Mucosa of rectum (tissue), 2 donors: Measurements from ENCODE around the gene XYLB.
"Not testable (repeated sequence)": the region's sequence is repeated elsewhere in the genome, so short reads cannot be mapped to it uniquely, and the experiment has no call there.

Experiments
- H3K27ac ChIP-seq, 2 donors: one replicate each; pipeline ENCODE4 v1.7.0; 2013; ENCODE audit warnings: inconsistent platforms in 2 of 2, low read depth in 2 of 2, low read length in 2 of 2
- H3K27me3 ChIP-seq, 2 donors: one replicate each; pipeline ENCODE4 v1.7.0; 2013; ENCODE audit warnings: low read length in 2 of 2; ENCODE audit not compliant: control insufficient read depth in 2 of 2, insufficient read depth in 2 of 2
- H3K36me3 ChIP-seq, 2 donors: one replicate each; pipeline ENCODE4 v1.7.0; 2013; ENCODE audit warnings: low read length in 2 of 2; ENCODE audit not compliant: control insufficient read depth in 2 of 2, insufficient read depth in 2 of 2
- H3K4me1 ChIP-seq, 2 donors: one replicate each; pipeline ENCODE4 v1.7.0; 2013; ENCODE audit warnings: low read length in 2 of 2, mild to moderate bottlenecking in 1 of 2; ENCODE audit not compliant: control insufficient read depth in 2 of 2, insufficient read depth in 2 of 2
- H3K4me3 ChIP-seq, 2 donors: one replicate each; pipeline ENCODE4 v1.7.0; 2013; ENCODE audit warnings: low read length in 2 of 2
- H3K9ac ChIP-seq, 2 donors: one replicate each; pipeline ENCODE4 v1.7.0; 2013; ENCODE audit warnings: low read length in 2 of 2, low read depth in 1 of 2, mild to moderate bottlenecking in 1 of 2
- H3K9me3 ChIP-seq, 2 donors: one replicate each; pipeline ENCODE4 v1.7.0; 2013; ENCODE audit warnings: low read length in 2 of 2; ENCODE audit not compliant: control insufficient read depth in 2 of 2
- donor health status: healthy.
- donor health status: Normal muscosa, but diverticular disease.

The XYLB gene

GRCh38 chr3:38313263-38313662 is 33.3 kb upstream of the XYLB start:
- Histone ChIP-seq H3K9me3 (no peaks in the 10 kb centered on the region), H3K27me3 (no peaks in the 10 kb centered on the region), H3K36me3 (no peaks in the 10 kb centered on the region), H3K9ac (no peak overlapping the region), H3K27ac (no peak overlapping the region), H3K4me1 (no peaks in the 10 kb centered on the region), H3K4me3 (no peak overlapping the region)

GRCh38 chr3:38313695-38314094 is 32.9 kb upstream of the XYLB start:
- Histone ChIP-seq H3K36me3 (no peaks in the 10 kb centered on the region), H3K27ac (no peak overlapping the region)

GRCh38 chr3:38314112-38314763 is 32.3 kb upstream of the XYLB start:
- H3K36me3 ChIP-seq: no peaks in the 10 kb centered on the region
- H3K4me1 ChIP-seq: no peaks in the 10 kb centered on the region
- H3K9me3 ChIP-seq: no peaks in the 10 kb centered on the region
- no peaks in the 10 kb centered on the region for H3K27me3 ChIP-seq
- H3K9ac ChIP-seq: no peak overlapping the region
- H3K27ac ChIP-seq: no peak overlapping the region
- no peak overlapping the region for H3K4me3 ChIP-seq

More at GRCh38 chr3:38313695-38314094, 32.9 kb upstream of the XYLB start:
- H3K4me3 ChIP-seq: no peak overlapping the region
- no peaks in the 10 kb centered on the region for H3K4me1 ChIP-seq
- no peaks in the 10 kb centered on the region for H3K9me3 ChIP-seq
- no peaks in the 10 kb centered on the region for H3K27me3 ChIP-seq
- no peak overlapping the region for H3K9ac ChIP-seq

- H3K36me3 ChIP-seq: no peaks in the 10 kb centered on the region
- no peaks in the 10 kb centered on the region for H3K4me1 ChIP-seq
- no peak overlapping the region for H3K9ac ChIP-seq
- no peak overlapping the region for H3K4me3 ChIP-seq
- H3K27me3 ChIP-seq: no peaks in the 10 kb centered on the region
- no peaks in the 10 kb centered on the region for H3K9me3 ChIP-seq
- no peak overlapping the region for H3K27ac ChIP-seq
These were observed 31.7 kb upstream of the XYLB start for GRCh38 chr3:38314764-38315487.

GRCh38 chr3:38315488-38316230 is 30.9 kb upstream of the XYLB start:
- H3K36me3 ChIP-seq: no peaks in the 10 kb centered on the region
- H3K9me3 ChIP-seq: no peaks in the 10 kb centered on the region
- H3K27me3 ChIP-seq: no peaks in the 10 kb centered on the region
- no peak overlapping the region for H3K9ac ChIP-seq
- H3K4me1 ChIP-seq: no peaks in the 10 kb centered on the region
- H3K27ac ChIP-seq: no peak overlapping the region
- H3K4me3 ChIP-seq: no peak overlapping the region

- Histone ChIP-seq H3K4me1 (no peaks in the 10 kb centered on the region), H3K4me3 (no peak overlapping the region), H3K9ac (no peak overlapping the region), H3K27me3 (no peaks in the 10 kb centered on the region), H3K36me3 (no peaks in the 10 kb centered on the region), H3K27ac (no peak overlapping the region), H3K9me3 (no peaks in the 10 kb centered on the region)
These were observed 30.0 kb upstream of the XYLB start for GRCh38 chr3:38316356-38317191.

GRCh38 chr3:38317192-38317759 is 29.3 kb upstream of the XYLB start:
- Histone ChIP-seq H3K27me3 (no peaks in the 10 kb centered on the region), H3K9ac (no peak overlapping the region), H3K36me3 (no peaks in the 10 kb centered on the region), H3K27ac (no peak overlapping the region), H3K9me3 (no peaks in the 10 kb centered on the region), H3K4me3 (no peak overlapping the region), H3K4me1 (no peaks in the 10 kb centered on the region)

- no peak overlapping the region for H3K27ac ChIP-seq
- no peak overlapping the region for H3K9ac ChIP-seq
- H3K36me3 ChIP-seq: no peaks in the 10 kb centered on the region
- H3K9me3 ChIP-seq: no peaks in the 10 kb centered on the region
- no peak overlapping the region for H3K4me3 ChIP-seq
- H3K4me1 ChIP-seq: no peaks in the 10 kb centered on the region
- H3K27me3 ChIP-seq: no peaks in the 10 kb centered on the region
These were observed 27.6 kb upstream of the XYLB start for GRCh38 chr3:38318766-38319671.

- H3K4me1 ChIP-seq, H3K4me3 ChIP-seq, H3K27ac ChIP-seq, H3K36me3 ChIP-seq, H3K27me3 ChIP-seq, H3K9ac ChIP-seq, H3K9me3 ChIP-seq: not testable (repeated sequence)
These were observed 25.9 kb upstream of the XYLB start for GRCh38 chr3:38320638-38321037.
